Activated CD4-positive, CD25-positive, alpha-beta regulatory T cell (primary cell): Measurements from ENCODE around the gene ATRNL1.
"Not testable (repeated sequence)": the region's sequence is repeated elsewhere in the genome, so short reads cannot be mapped to it uniquely, and the experiment has no call there.

Experiments
- DNase-seq, 4 experiments: peaks; one replicate each; lab custom pipeline; 2025; lab: John Stamatoyannopoulos, UW

The ATRNL1 gene

DNA sequence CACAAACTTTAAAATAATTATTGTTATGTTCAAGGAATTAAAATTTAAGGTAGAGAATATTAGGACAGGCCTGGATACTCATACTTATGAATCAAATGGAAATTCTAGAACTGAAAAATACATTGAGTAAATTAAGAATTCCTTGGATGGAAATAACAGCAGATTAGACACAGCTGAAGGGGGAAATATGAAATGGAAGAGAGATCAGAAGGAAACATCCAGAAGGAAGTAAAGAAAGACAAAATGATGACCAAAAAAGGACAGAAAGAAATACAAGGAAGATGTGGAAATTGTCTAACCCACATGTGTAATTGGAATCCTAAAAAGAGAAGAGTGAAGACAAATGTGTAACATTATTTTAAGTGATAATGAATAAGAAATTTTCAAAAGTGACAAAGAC is 128.9 kb downstream of the ATRNL1 start:
- no peak for DNase-seq

DNA sequence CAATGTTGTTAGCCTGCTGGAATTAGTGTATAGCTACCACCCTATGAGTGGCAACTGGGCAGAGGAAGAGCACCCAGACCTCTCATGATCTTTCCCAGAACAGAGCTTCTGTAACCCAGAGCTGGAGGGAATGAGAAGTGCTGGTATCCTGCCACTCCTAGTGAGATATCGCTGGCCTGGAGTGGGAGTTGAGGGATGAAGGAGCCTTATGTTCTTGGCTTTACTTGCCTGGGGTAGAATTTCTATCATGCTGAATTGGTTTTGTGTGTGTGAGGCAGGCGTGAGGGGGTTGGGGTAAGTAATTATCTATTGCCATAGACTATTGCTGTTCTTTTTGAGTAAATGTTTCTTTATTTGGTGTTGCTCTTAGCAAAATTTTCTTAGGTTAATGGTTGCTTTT is 146.6 kb downstream of the ATRNL1 start:
- DNase-seq: no peak

DNA sequence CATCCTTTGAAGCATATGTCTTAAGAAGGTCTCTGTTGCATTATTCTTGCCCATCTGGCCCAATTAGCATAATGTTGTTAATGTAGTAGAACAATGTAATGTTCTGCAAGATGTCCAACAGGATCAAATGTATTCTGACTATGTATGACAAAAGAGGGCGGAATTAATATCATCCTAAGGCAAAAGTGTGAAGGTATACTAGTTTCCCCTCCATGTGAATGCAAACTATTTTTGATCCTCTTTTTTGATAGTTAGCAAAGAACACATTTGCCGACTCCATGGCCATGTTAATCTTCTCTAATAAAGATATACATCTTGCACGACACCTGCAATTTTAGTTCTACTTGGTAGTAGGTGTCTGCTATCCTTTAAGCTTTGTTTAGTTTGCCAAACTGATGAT is 157.6 kb downstream of the ATRNL1 start:
- no peak for DNase-seq

DNA sequence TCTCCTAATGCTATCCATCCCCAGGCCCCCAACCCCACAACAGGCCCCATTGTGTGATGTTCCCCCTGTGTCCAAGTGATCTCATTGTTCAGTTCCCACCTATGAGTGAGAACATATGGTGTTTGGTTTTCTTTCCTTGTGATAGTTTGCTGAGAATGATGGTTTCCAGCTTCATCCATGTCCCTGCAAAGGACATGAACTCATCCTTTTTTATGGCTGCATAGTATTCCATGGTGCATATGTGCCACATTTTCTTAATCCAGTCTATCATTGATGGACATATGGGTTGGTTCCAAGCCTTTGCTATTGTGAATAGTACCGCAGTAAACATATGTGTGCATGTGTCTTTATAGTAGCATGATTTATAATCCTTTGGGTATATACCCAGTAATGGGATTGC is 160.6 kb downstream of the ATRNL1 start:
- not testable (repeated sequence) for DNase-seq

DNA sequence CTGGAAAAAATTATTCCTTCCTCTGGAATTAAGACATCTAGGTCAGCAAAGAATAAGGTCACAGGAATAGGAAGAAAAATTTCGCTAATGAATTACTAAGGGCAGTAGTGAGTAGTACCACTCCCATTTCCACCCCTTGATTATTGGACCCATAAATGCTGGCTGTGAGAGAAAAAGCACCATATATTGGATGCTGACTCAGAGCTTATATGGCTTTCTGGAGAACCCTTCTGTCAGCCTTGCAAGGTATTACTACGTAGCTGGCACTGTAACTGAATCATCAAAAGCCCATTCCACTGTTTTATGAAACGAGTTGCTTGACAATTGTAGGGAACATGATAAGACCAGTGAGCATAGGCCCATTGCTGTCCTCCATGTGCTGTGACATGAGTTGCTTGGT is 179.3 kb downstream of the ATRNL1 start:
- no peak for DNase-seq

DNA sequence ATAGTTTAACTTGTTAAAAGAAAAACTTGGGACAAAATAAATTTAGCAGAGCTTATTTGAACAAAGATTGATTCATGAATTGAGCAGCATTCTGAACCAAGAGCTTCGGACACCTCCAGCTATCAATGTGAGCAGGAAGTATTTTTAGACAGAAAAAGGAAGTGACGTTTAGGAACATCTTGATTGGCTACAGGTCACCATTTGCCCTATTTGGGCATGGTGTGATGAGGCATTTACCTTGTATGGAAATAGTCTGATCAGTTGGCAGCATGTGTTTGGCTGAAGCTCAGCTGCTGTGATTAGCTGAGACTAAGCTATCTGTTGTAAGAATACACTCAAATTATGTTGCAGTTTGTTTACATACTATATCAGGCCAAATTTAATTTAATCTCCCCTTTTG is 185.1 kb downstream of the ATRNL1 start:
- DNase-seq: no peak

DNA sequence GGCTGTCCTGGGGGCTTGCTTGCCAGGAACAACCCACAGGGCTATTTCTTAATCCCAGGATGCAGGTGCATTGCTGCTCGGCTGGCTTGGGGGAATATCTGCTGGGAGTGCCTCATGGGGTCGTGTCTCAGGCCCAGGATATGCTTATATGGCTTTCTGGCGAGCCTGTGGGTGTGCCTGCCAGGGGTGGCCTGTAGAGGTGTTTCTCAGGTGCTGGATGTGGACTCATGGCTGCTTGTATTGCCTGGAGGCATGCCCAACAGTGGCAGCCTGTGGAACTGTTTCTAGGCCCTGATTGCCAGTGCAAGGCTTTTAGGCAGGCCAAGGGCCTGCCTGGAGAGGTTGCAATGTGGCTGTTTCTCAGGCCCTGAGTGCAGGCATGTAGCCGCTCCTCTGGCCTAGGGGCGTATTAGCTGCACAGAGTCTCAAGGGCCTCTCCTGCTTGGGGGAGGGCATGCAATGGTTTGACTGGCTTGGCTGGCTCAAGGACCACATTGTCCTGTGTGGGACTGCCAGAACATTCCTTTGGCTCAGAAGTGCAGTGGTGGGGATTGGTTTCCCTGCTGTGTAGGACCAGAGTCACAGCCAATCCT is 202.1 kb downstream of the ATRNL1 start:
- DNase-seq: no peak

DNA sequence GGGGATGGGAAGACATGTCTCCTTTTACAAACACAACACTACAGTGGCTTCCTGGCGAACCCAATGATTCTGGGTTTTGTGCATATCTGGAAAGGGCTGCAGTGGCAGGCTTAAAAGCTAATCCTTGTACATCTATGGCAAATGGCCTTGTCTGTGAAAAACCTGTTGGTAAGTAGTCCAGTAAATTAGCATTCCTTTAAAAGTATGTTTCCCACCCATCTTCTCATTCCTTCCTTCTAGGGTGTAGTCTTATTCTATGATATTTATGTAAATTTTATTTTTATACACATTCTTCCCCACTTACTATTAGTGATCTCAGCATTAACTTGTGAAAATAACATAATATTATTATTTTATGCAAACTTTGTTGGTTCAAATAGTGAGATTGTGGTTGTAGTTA is 206.9 kb downstream of the ATRNL1 start:
- no peak for DNase-seq

DNA sequence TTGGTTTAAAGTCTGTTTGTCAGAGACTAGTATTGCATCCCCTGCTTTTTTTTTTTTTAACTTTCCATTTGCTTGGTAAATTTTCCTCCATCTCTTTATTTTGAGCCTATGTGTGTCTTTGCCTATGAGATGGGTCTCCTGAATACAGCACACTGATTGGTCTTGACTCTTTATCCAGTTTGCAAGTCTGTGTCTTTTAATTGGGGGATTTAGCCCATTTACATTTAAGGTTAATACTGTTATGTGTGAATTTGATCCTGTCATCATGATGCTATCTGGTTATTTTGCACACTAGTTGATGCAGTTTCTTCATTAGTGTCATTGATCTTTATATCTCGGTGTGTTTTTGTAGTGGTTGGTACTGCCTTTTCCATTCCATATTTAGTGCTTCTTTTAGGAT is 226.5 kb downstream of the ATRNL1 start:
- DNase-seq: not testable (repeated sequence)

DNA sequence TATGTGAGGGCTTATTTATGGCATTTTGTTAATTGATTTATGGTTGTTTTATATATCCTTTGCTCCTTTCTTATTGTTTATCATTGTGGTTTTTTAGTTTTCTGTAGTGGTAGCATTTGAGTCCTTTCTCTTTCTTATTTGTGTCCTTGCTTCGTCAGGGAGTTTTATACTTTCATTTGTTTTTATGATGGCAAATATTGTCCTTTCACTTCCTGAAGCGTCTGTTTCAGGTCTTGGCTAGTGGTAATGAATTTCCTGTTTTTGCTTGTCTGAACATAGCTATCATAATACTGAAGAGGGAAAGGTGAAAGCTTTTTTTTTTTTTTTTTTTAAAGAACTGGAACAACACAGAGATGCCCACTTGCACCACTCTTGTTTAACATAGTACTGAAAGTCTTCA is 228.2 kb downstream of the ATRNL1 start:
- no peak for DNase-seq

DNA sequence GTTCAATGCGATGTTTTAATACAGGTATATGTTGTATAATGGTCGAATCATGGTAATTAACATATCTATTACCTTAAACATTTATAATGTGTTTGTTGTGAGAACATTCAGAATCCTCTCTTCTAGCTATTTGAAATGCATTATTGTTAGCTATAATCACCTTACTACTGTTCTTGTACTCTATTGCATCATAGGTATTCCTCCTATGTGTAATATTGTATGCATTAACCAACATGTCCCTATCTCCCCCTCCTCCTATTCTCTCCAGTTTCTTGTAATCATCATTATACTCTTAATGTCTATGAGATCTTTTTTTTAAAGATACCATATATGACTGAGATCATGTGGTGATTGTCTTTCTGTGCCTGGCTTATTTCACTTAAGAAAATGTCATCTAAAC is 235.2 kb downstream of the ATRNL1 start:
- no peak for DNase-seq

DNA sequence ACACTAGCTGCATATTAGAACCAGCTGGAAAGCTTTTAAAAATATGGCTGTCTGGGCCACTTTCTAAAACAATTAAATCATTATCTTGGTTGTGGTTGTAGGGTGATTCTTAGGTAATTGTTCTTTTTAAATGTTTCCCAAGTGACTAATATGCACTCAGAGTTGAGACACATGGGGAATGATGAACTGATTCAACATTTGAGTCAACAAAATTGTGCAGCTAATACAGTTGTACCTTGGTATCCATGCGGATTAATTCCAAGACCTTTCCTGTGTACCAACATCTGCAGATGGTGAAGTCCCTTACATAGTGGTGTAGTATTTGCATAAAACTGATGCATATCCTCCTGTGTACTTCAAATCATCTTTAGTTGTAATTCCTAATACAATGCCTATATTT is 242.2 kb downstream of the ATRNL1 start:
- DNase-seq: no peak

DNA sequence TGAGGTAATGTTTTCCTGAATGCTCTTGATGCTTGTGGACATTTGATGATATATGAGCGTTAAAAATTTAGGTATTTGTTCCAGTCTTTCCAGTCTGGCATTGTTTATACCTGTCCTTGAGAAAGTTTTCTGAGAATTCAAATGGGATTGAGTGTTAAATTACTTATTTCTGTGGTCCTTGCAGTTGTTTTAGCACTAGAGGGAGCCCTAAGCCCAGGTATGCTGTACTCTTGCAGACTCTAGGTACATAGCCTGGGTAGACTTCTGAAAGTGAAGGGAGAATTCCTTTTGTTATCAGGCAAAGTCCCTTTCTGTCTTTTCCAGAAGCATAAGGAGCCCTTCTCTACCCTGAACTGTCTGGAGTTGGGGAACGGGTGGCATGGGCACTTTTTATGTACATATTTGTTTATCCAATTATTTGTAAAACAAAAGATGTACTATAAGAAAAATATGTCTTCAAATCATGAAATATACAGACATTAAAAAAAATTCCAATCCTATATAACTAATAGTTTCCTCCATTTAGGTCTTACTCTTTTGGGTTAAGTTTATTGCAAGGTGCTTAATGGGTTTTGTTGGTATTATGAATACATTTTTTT is 262.1 kb downstream of the ATRNL1 start:
- no peak for DNase-seq

DNA sequence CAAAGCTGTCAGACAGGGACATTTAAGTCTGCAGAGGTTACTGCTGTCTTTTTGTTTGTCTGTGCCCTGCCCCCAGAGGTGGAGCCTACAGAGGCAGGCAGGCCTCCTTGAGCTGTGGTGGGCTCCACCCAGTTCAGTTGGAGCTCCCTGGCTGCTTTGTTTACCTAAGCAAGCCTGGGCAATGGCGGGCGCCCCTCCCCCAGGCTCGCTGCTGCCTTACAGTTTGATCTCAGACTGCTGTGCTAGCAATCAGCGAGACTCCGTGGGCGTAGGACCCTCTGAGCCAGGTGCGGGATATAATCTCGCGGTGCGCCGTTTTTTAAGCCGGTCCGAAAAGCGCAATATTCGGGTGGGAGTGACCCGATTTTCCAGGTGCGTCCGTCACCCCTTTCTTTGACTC is 274.8 kb downstream of the ATRNL1 start:
- DNase-seq: not testable (repeated sequence)

DNA sequence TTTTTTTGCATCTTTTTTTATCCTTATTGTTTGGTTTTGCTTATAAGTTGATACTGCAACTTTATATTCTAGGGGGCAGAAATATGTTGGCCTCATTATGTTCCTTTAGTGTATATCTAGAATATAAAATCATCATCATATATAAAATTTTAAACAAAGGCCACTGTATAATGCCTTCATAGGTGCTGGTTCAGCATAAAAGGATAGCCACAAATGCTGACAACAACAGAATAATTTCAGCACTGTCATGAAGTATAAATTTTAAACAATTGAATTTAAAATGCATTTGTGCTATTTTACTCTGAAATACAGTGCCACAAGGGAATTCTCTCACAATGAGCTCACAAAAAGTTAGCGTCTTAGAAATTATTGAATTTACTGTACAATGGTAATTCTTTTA is 285.9 kb downstream of the ATRNL1 start:
- DNase-seq: no peak

DNA sequence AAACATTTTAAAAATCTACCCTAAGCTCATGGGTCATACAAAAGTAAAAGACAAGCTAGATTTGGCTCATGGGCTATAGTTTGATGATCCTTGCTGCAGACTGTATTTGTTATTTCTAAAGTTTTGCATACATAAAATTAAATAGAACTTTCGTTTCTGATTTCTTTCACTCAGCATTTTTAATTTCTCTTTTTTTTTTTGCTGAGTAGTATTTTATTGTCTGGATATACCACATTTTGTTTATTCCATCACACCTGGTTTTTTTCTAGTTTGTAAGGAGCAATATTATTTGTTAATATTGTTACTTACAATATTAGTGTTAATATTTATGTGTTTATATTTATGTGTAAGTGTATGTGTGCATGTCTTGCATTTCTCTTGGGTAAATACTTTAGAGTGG is 291.5 kb downstream of the ATRNL1 start:
- no peak for DNase-seq

DNA sequence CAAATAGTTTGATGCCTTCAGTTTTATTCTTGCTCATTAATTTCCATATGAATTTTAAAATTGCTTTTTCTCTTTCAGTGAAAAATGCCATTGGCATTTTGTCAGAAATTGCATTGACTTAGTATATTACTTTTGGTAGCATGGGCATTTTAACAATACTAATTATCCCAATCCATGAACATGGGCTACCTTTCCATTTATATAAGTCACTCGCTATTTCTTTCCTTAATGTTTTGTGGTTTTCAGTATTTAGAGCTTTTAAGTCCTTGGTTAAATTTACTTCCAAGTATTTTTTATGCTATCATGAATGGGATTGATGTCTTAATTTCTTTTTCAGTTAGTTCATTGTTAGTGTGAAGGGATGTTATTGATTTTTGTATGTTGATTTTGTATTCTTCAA is 297.4 kb downstream of the ATRNL1 start:
- no peak for DNase-seq

DNA sequence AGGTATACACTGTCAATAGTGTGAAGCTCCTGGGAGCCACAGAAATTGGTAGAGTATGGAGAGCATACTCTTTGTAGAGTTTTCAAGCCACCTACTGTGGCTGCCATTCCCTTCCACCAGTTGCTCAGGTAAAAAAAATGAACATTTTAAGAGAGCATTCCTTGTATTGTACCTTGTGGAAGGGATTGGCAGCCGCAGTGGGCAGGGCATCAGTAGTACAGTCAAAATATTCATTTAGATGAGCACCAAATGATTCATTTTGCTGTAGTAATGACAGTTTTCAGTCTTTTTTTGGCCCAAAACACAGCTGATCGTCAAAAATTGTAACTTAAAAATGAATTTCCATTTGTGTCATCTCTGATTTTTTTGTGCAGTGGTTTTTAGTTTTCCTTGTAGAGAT is 304.9 kb downstream of the ATRNL1 start:
- DNase-seq: no peak

DNA sequence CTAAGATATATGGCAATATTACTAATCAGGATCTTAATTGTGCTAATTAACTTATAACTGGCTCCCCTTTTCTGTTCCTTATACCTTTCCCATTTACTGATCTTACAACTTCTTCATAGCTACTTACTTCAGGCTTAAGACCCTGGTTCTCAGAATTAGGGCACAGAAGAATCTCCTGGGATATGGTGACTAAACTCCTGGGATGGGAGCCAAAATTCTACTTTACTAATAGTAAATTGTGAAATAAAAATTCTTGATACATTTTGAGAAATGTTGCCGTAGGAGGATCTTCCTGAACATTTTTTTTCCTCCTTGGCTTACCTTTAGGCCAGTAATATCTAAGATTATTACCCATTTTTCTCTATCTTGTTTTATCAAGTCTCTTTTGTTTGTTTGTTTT is 309.5 kb downstream of the ATRNL1 start:
- DNase-seq: no peak

DNA sequence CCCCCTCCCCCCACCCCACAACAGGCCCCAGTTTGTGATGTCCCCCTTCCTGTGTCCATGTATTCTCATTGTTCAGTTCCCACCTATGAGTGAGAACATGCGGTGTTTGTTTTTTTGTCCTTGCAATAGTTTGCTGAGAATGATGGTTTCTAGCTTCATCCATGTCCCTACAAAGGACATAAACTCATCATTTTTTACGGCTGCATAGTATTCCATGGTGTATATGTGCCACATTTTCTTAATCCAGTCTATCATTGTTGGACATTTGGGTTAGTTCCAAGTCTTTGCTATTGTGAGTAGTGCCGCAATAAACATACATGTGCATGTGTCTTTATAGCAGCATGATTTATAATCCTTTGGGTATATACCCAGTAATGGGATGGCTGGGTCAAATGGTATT is 312.7 kb downstream of the ATRNL1 start:
- not testable (repeated sequence) for DNase-seq

DNA sequence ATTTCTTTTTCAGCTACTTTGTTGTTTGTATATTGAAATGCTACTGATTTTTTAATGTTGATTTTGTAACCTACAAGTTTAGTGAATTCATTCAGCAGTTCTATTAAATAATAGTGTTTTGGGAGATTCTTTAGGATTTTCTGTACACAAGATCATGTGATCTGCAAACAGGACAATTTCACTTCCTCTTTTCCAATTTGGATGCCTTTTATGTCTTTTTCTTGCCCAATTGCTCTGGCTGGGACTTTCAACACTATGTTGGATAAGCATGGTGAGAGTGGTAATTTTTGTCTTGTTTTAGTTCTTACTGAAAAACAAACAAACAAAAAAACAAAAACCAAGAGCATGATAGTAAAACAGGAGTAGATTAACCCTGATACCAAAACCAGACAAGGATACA is 316.2 kb downstream of the ATRNL1 start:
- no peak for DNase-seq

DNA sequence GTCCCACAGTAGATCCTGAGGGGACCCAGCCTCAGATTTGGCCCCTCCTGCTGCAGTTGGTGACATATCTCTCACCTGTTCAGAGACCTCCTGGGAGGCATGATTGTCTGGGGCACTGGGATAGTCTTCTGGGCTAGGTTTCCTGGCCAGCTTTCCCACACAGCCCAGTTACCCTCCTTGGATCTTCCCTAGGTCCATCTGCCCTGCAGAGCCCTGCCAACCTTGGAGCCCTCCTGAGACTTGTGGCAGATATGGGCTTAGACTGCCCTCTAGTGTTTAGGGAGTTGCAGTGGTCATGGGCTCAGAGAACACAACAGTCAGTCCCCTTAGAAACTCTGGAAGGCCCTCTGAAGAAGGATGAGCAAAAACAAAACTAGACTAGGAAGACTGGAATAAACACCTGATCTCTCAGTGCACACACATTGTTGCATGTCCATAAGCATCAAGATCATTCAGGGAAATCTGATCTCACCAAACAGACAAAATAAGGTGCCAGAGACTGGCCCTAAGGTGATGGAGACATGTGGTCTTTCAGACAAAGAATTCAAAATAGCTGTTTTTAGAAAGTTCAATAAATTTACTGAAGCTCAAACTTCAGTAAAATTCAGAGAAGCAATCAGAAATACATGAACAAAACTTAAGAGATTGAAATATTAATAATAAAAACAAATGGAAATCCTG is 324.6 kb downstream of the ATRNL1 start:
- no peak for DNase-seq

DNA sequence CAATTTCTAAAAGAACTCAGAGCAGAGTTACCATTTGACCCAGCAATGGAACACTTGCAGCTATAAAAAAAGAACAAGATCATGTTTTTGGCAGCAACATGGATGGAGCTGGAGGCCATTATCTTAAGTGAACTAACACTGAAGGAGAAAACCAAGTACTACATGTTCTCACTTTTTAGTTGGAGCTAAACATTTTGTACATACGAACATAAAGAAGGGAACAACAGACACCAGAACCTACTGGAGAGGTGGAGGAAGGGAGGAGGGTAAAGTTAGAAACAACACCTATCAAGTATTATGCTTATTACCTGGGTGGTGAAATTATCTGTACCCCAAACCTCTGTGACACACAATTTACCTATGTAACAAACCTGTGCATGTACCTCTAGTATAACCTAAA is 329.5 kb downstream of the ATRNL1 start:
- DNase-seq: no peak

DNA sequence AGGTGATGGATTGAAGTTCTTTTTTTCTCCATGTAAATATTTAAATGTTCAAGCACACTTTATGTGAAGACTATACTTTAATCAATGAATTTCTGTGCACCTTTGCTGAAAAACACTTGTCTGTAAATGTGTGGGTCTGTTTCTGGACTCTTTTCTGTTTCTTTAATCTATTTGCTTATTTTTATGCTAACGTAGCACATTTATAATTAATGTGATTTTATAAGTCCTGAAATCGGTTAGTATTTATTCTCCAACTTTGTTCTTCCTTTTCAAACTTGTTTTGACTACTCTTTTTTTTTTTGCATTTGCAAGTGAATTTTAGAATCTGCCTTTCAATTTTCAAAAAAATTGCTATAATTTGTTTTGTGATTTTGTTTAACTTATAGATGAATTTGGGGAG is 334.4 kb downstream of the ATRNL1 start:
- DNase-seq: no peak
